H1 (cell line): Measurements from ENCODE around the gene ARSI. TPM values are rescaled to one million over a fixed set of nuclear protein-coding genes. Genes with fewer than 3 reads are reported as not detected.

Experiments
- CTCF ChIA-PET: fragments of 300-600 bp; sonication (Branson Sonifier 250); formaldehyde crosslinking; loops from one replicate; lab custom pipeline; 2021; ENCODE audit not compliant: partially characterized antibody; lab: Charles Lee
- POLR2A ChIA-PET: fragments of 300-600 bp; sonication (Branson Sonifier 250); formaldehyde crosslinking; loops from one replicate; lab custom pipeline; 2021; ENCODE audit warnings: inconsistent platforms; ENCODE audit not compliant: partially characterized antibody; lab: Charles Lee
- DNase-seq, 2 experiments: peaks; one replicate each; pipeline versions ENCODE4 v3.0.0 to v3.0.0-alpha.2; 2010 to 2022; ENCODE audit warnings: low spot score in 2 of 2, low read depth in 1 of 2, mixed read lengths in 1 of 2
- FAIRE-seq: peaks from 2 replicates; lab custom pipeline; 2011; peaks lifted over from hg19 to GRCh38; lab: Jason Lieb, UNC
- H2AFZ ChIP-seq: 2 replicates; pipeline ENCODE4 v1.8.1; 2012; ENCODE audit warnings: low read length, inconsistent platforms
- H2AK5ac ChIP-seq: 2 replicates; pipeline ENCODE4 v1.6.1; 2013; ENCODE audit warnings: low read depth, low read length
- H2BK120ac ChIP-seq: replicated peaks from 2 replicates; pipeline ENCODE3; 2013; ENCODE audit warnings: low read depth, low read length, inconsistent platforms
- H2BK12ac ChIP-seq: 2 replicates; pipeline ENCODE4 v1.6.1; 2013; ENCODE audit warnings: low read depth, low read length
- H2BK15ac ChIP-seq: 2 replicates; pipeline ENCODE4 v1.6.1; 2013; ENCODE audit warnings: low read length
- H2BK20ac ChIP-seq: 2 replicates; pipeline ENCODE4 v1.6.1; 2013; ENCODE audit warnings: low read length
- H2BK5ac ChIP-seq: 2 replicates; pipeline ENCODE4 v1.6.1; 2013; ENCODE audit warnings: low read depth, low read length
- H3K14ac ChIP-seq: 2 replicates; pipeline ENCODE4 v1.6.1; 2013; ENCODE audit warnings: inconsistent platforms; ENCODE audit not compliant: insufficient read length
- H3K18ac ChIP-seq: 2 replicates; pipeline ENCODE4 v1.6.1; 2013; ENCODE audit warnings: low read length; ENCODE audit errors: extremely low read depth
- H3K23ac ChIP-seq: 2 replicates; pipeline ENCODE4 v1.6.1; 2013; ENCODE audit warnings: inconsistent platforms; ENCODE audit not compliant: insufficient read length
- H3K23me2 ChIP-seq: 2 replicates; pipeline ENCODE4 v1.6.1; 2013; ENCODE audit warnings: low read depth, low read length
- H3K27ac ChIP-seq: 2 replicates; pipeline ENCODE4 v1.6.1; 2011; ENCODE audit warnings: low read depth, low read length, inconsistent platforms
- H3K27me3 ChIP-seq, 4 experiments: replicated peaks in 1 of 4; 1 replicate in 1 of 4; 2 replicates in 3 of 4; pipeline versions ENCODE4 v1.6.1 to v1.8.1; 2011 to 2013; ENCODE audit warnings: low read length in 3 of 4, mild to moderate bottlenecking in 3 of 4, inconsistent platforms in 2 of 4, mixed read lengths in 2 of 4, moderate library complexity in 1 of 4; ENCODE audit not compliant: control insufficient read depth in 3 of 4, insufficient read depth in 3 of 4; ENCODE audit errors: extremely low read depth in 1 of 4
- H3K36me3 ChIP-seq, 4 experiments: 2 replicates each; pipeline versions ENCODE4 v1.6.1 to v1.8.1; 2011 to 2013; ENCODE audit warnings: mild to moderate bottlenecking in 4 of 4, low read length in 3 of 4, moderate library complexity in 2 of 4, control low read depth in 1 of 4, inconsistent platforms in 1 of 4; ENCODE audit not compliant: insufficient read depth in 4 of 4, control insufficient read depth in 2 of 4
- H3K4ac ChIP-seq: replicated peaks from 2 replicates; pipeline ENCODE3; 2013; ENCODE audit warnings: low read length, low read depth, mixed read lengths, inconsistent platforms; ENCODE audit not compliant: insufficient read length
- H3K4me1 ChIP-seq, 4 experiments: replicated peaks in 1 of 4; 1 replicate in 1 of 4; 2 replicates in 3 of 4; pipeline versions ENCODE4 v1.6.1 to v1.8.1; 2011 to 2013; ENCODE audit warnings: low read length in 3 of 4, inconsistent platforms in 2 of 4, mixed read lengths in 1 of 4; ENCODE audit not compliant: insufficient read depth in 4 of 4, control insufficient read depth in 3 of 4
- H3K4me2 ChIP-seq, 2 experiments: 2 replicates each; pipeline versions ENCODE4 v1.6.1 to v1.8.1; 2011 to 2013; ENCODE audit warnings: low read depth in 2 of 2, low read length in 2 of 2, control low read depth in 1 of 2, inconsistent platforms in 1 of 2, mild to moderate bottlenecking in 1 of 2; ENCODE audit not compliant: insufficient read depth in 1 of 2
- H3K4me3 ChIP-seq, 4 experiments: fragments of 200-600, 300-600 bp in 1 of 4; sonication (generic), shearing (Covaris generic), sonication (Bioruptor Twin) in 1 of 4; 2 replicates each; pipeline versions ENCODE4 v1.5.1 to v1.8.1; 2011 to 2016; ENCODE audit warnings: low read length in 4 of 4, low read depth in 3 of 4, control low read depth in 2 of 4, inconsistent platforms in 2 of 4, mild to moderate bottlenecking in 2 of 4, mixed read lengths in 1 of 4, moderate library complexity in 1 of 4; ENCODE audit not compliant: insufficient read depth in 2 of 4; ENCODE audit errors: extremely low read depth in 1 of 4
- H3K56ac ChIP-seq: replicated peaks from 2 replicates; pipeline ENCODE3; 2013; ENCODE audit warnings: low read depth, mild to moderate bottlenecking, mixed read lengths, low read length, inconsistent platforms; ENCODE audit not compliant: insufficient read length
- H3K79me1 ChIP-seq: 2 replicates; pipeline ENCODE4 v1.6.1; 2013; ENCODE audit warnings: low read depth, low read length, control low read depth
- H3K79me2 ChIP-seq, 2 experiments: 2 replicates each; pipeline versions ENCODE4 v1.6.1 to v1.8.1; 2012 to 2013; ENCODE audit warnings: low read length in 2 of 2, mild to moderate bottlenecking in 2 of 2, inconsistent platforms in 1 of 2; ENCODE audit not compliant: insufficient read depth in 2 of 2, control insufficient read depth in 1 of 2
- H3K9ac ChIP-seq, 4 experiments: replicated peaks in 1 of 4; 1 replicate in 1 of 4; 2 replicates in 3 of 4; pipeline versions ENCODE4 v1.6.1 to v1.8.1; 2011 to 2013; ENCODE audit warnings: low read depth in 3 of 4, low read length in 3 of 4, control low read depth in 2 of 4, mild to moderate bottlenecking in 2 of 4, moderate library complexity in 2 of 4, inconsistent platforms in 1 of 4; ENCODE audit errors: extremely low read depth in 1 of 4
- H3K9me3 ChIP-seq, 2 experiments: 2 replicates each; pipeline versions ENCODE4 v1.6.1 to v1.8.1; 2012 to 2013; ENCODE audit warnings: mild to moderate bottlenecking in 2 of 2, moderate library complexity in 2 of 2, control low read depth in 1 of 2, inconsistent platforms in 1 of 2, low read depth in 1 of 2, low read length in 1 of 2, mixed read lengths in 1 of 2; ENCODE audit not compliant: insufficient read depth in 2 of 2
- H4K20me1 ChIP-seq, 2 experiments: replicated peaks in 1 of 2; 2 replicates each; pipeline versions ENCODE3 to v1.8.1; 2011 to 2013; ENCODE audit warnings: inconsistent platforms in 2 of 2, low read length in 2 of 2, mild to moderate bottlenecking in 1 of 2; ENCODE audit not compliant: insufficient read depth in 2 of 2, control insufficient read depth in 1 of 2
- H4K5ac ChIP-seq: 2 replicates; pipeline ENCODE4 v1.6.1; 2013; ENCODE audit warnings: low read length, low read depth, mixed read lengths, inconsistent platforms; ENCODE audit not compliant: insufficient read length
- H4K8ac ChIP-seq: 2 replicates; pipeline ENCODE4 v1.8.0; 2013; ENCODE audit warnings: mild to moderate bottlenecking, moderate library complexity, low read length, inconsistent platforms; ENCODE audit not compliant: insufficient read depth; ENCODE audit errors: extremely low read depth
- H4K91ac ChIP-seq: replicated peaks from 2 replicates; pipeline ENCODE3; 2013; ENCODE audit warnings: low read length, mixed read lengths, inconsistent platforms; ENCODE audit not compliant: insufficient read length
- JUN ChIP-seq: IDR thresholded peaks from 2 replicates; pipeline ENCODE4 v1.6.1; 2011; ENCODE audit warnings: low read depth, mild to moderate bottlenecking, improper control_type of control experiment, low read length
- POLR2A ChIP-seq, 2 experiments: IDR thresholded peaks; 1 replicate in 1 of 2; 2 replicates in 1 of 2; pipeline ENCODE4 v1.6.1; 2011; ENCODE audit warnings: low read depth in 2 of 2, low read length in 2 of 2, mild to moderate bottlenecking in 2 of 2; ENCODE audit errors: control extremely low read depth in 1 of 2
- POU5F1 ChIP-seq: IDR thresholded peaks from 2 replicates; pipeline ENCODE4 v1.6.1; 2011; ENCODE audit warnings: low read depth, mild to moderate bottlenecking, low read length, moderate library complexity
- TCF12 ChIP-seq: IDR thresholded peaks from 2 replicates; pipeline ENCODE4 v1.6.1; 2011; ENCODE audit warnings: low read depth, mild to moderate bottlenecking, low read length
- TEAD4 ChIP-seq: IDR thresholded peaks from 2 replicates; pipeline ENCODE4 v1.6.1; 2012; ENCODE audit warnings: low read depth, low read length, inconsistent platforms, mixed read lengths
- WGBS, 2 experiments: shearing (Covaris generic) in 1 of 2; methylation state at CpG; one replicate each; pipeline versions ENCODE4 v1.1.6 to v1.1.7; 2013 to 2015; ENCODE audit warnings: low lambda C conversion rate in 2 of 2, mixed read lengths in 2 of 2, inconsistent platforms in 1 of 2, low coverage in 1 of 2, missing lambda C conversion rate in 1 of 2; ENCODE audit not compliant: insufficient replicate concordance in 2 of 2, insufficient coverage in 1 of 2, insufficient read length in 1 of 2; ENCODE audit errors: extremely low coverage in 1 of 2, missing lambda C conversion rate in 1 of 2; 5-methylcytosine and 5-hydroxymethylcytosine counted together
- polyA plus RNA-seq, 7 experiments: library from polyadenylated mRNA; depleted of rRNA in 3 of 7; stranded (reverse) in 5 of 7; unstranded in 2 of 7; fragments of >200 nt in 5 of 7; fragments of 200-250 nt in 2 of 7; gene quantifications; 1 replicate in 5 of 7; 2 replicates in 1 of 7; 4 replicates in 1 of 7; pipeline versions ENCODE4 v1.2.1 to v1.2.3, GENCODE V29; 2011 to 2013; ENCODE audit warnings: missing spikeins in 2 of 7, mixed read lengths in 2 of 7
- total RNA-seq: library from RNA; stranded (reverse); fragmentation: NEBNext Ultra II Directional; extraction: Animal tissue kit (Norgen Biotek cat#: 25700); gene quantifications from 2 replicates; pipeline ENCODE4 v1.2.1, GENCODE V29; 2021

The ARSI gene
- total and polyA plus RNA-seq, 2 of the 8 experiments (the other 6 are each of a cell fraction or from before 2014, with no cell fraction given), result 4.5 to 6.7 TPM

GRCh38 chr5:150257424-150257823 is 45.3 kb downstream of the ARSI start:
- no peak overlapping the region for H2BK12ac ChIP-seq
- H2BK5ac ChIP-seq, result no peak overlapping the region
- no peak overlapping the region for H2BK20ac ChIP-seq
- H3K4me1 ChIP-seq, result peaks cover 0 to 3% (median 1%) of the 10 kb centered on the region in 4 experiments; a peak in 3 of 7 replicates
- H4K91ac ChIP-seq, result no peak overlapping the region
- no peak overlapping the region for H3K4me3 ChIP-seq
- H4K5ac ChIP-seq, result no peak overlapping the region
- ChIA-PET CTCF (interaction anchor here (0.6 to 3.6 kb wide), 10 partner anchors 8 to 189 kb away, joined by 3 to 23 read pairs (median 4); no protein-coding TSS in a partner anchor), POLR2A (no interaction called here)
- H3K4me2 ChIP-seq, result no peak overlapping the region
- H3K14ac ChIP-seq, result no peak overlapping the region
- H2AFZ ChIP-seq, result no peak overlapping the region
- no peak overlapping the region for H3K56ac ChIP-seq
- no peaks in the 10 kb centered on the region for H3K9me3 ChIP-seq
- H3K9ac ChIP-seq, result no peak overlapping the region
- no peak overlapping the region for H4K8ac ChIP-seq
- no peak overlapping the region for H3K18ac ChIP-seq
- DNase-seq (no peak), FAIRE-seq (no peak)
- no peak overlapping the region for H2BK120ac ChIP-seq
- no peak overlapping the region for H2AK5ac ChIP-seq
- H3K79me1 ChIP-seq, result no peaks in the 10 kb centered on the region
- H3K27ac ChIP-seq, result no peak overlapping the region
- 85% methylated on average over 10 of the region's 11 CpGs; no CpG with 5 or more reads in 1 of the 2 experiments for whole genome bisulfite sequencing, 2 experiments
- no peaks in the 10 kb centered on the region for H3K36me3 ChIP-seq
- no peaks in the 10 kb centered on the region for H4K20me1 ChIP-seq
- H3K23me2 ChIP-seq, result no peaks in the 10 kb centered on the region
- H3K27me3 ChIP-seq, result no peaks in the 10 kb centered on the region; a peak in 2 of 7 replicates
- no peaks in the 10 kb centered on the region for H3K79me2 ChIP-seq
- H2BK15ac ChIP-seq, result no peak overlapping the region
- no peak overlapping the region for H3K23ac ChIP-seq
- no peak overlapping the region for H3K4ac ChIP-seq
- TF ChIP-seq TCF12, result no peak
- no peak for TF ChIP-seq JUN
- no peak for TF ChIP-seq POLR2A (IDR thresholded peaks at IDR 0.05; ENCODE audit: control extremely low read depth in 1 of 2, low read depth in 2 of 2, low read length in 2 of 2)
- no peak for TF ChIP-seq TEAD4
- TF ChIP-seq POU5F1, result no peak
